ENCODE results near the gene USH2A.
"Not testable (repeated sequence)": the region's sequence is repeated elsewhere in the genome, so short reads cannot be mapped to it uniquely, and the experiment has no call there.

The USH2A gene

DNA sequence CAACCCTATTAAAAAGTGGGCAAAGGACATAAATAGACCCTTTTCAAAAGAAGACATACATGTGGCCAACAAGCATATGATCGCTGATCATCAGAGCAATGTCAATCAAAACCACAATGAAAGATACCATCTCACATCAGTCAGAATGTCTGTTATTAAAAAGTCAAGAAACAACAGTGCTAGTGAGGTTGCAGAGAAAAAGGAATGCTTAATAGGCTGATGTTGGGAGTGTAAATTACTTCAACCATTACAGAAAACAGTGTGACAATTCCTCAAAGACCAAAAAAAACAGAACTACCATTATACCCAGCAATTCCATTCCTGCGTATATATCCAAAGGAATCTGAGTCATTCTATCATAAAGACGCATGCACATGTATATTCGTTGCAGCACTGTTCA, 13.2 kb downstream of the USH2A start:
- no peak for DNase-seq (ENCODE audit: low read depth, low spot score)

GRCh38 chr1:216390956-216391355, 32.3 kb downstream of the USH2A start:
- no peak for DNase-seq (ENCODE audit: low read depth, low spot score)

DNA sequence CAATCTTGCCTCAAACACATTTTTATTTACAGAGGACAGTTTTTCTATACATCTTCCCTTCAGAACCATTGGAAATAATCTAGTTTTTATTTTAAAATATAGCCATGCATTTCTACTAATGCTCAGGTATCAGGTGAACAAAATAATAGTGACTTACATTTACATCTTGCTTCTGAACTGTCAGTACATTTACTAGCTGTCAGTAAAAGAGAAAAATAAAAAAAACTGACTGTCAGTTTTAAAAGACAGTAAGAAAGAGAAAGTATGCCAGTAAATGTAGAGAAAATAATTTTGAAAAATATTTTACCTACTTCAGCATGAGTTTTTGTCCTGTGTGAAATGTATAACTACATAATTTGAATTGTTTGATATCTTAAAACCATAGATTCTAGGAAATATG, 33.5 kb downstream of the USH2A start:
- DNase-seq (ENCODE audit: low read depth, low spot score): no peak

GRCh38 chr1:216388558-216388957, 34.7 kb downstream of the USH2A start:
- no peak for DNase-seq (ENCODE audit: low read depth, low spot score)

DNA sequence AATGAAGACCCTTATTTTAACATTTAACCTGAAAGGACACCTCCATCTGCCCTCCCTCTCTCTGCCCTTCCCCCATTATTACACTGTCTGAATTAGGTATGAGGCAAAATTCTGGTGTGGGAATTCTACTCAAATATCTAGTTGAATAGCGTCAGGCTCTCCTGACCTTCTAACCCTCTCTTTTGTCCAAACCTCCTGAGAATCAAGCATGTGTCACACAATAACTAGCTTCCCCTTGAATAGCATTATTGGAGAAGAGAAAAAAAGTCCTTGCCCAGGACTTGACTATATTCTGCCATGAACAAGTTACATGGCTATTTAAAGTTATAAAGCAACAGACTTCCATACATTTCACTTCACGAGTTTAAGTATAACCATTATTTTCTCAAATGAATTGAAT, 35.5 kb downstream of the USH2A start:
- no peak for DNase-seq (ENCODE audit: low read depth, low spot score)

DNA sequence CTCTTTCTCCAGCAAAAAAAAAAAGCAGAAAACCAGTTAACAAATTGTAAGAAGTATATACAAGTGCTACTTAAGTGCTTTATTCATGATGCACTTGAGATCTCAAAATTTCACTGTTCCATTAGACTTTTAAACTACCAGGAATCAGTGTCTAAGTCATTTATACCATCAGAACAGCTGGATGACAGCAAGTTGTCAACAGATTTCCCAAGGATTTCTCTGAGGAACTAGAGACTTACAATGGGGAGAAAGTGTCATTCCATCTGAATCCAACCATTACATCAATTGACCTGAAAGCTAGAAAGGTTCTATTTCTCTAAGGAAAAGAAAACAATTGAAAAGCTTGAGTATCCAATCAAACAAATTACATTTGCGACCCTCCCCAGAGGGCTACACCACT, 43.8 kb downstream of the USH2A start:
- no peak for DNase-seq (ENCODE audit: low read depth, low spot score)

- no peak for DNase-seq (ENCODE audit: low read depth, low spot score)
Measured at GRCh38 chr1:216368249-216368648, 55.0 kb downstream of the USH2A start.

DNA sequence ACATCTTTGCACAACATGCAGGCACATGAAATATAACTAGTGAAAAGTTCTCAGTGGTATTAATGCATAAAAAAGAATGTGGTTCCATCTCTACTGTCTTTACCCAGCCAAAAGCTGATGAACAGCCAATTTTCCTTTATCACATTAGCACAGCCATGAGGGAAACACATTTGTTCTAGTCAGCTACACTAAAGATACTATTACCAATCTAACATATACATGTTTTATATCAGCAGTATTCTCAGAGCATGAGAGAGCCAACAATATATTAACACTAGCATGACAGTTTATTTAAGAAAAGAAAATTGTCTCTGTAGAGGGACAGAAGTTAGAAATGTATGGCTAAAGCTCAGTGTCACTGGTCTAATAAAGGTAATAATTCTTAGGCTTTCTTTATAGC, 56.3 kb downstream of the USH2A start:
- DNase-seq (ENCODE audit: low read depth, low spot score): no peak

DNA sequence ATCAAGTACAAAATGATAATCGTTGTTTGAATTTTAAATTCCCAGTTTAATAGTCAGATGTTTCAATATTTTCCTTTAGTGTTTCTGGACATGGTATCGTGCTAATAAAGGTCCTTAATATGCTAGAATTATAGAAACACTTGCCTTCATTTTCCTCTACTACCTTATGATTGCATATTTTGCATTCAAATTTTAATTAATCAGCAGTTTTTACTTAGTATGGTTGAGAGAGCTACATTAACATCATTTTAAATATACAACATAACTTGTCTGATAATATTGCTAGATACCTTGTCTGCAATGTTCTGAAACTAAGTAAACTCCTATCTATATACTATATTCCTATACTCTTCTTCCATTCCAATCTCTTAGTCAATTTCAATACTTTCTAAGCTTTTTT, 66.3 kb downstream of the USH2A start:
- no peak for DNase-seq (ENCODE audit: low read depth, low spot score)

- DNase-seq (ENCODE audit: low read depth, low spot score): no peak
Measured at GRCh38 chr1:216350186-216350585, 73.1 kb downstream of the USH2A start.

- DNase-seq (ENCODE audit: low read depth, low spot score): no peak
Measured at GRCh38 chr1:216346526-216346925, 76.7 kb downstream of the USH2A start.

- not testable (repeated sequence) for DNase-seq (ENCODE audit: low read depth, low spot score)
Measured at GRCh38 chr1:216340542-216340941, 82.7 kb downstream of the USH2A start.

DNA sequence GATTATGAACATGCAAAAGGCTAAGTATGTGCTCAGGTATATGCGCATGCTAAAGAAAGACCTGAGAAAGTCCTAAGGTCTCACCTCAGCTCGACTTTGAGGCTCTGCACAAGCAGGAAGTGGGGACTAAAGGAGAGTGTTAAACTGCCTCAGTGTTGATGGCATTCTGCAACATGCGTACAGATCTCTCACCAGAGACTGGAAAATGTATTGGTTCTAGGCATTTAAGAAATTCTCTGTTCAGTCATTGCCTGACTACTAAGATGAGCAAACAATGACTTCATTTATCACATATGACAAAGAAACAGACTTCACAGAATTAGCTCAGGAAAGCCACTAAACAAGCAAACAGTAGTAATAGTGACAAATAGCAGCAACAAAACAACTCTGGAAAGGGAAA, 90.8 kb downstream of the USH2A start:
- DNase-seq (ENCODE audit: low read depth, low spot score): no peak

DNA sequence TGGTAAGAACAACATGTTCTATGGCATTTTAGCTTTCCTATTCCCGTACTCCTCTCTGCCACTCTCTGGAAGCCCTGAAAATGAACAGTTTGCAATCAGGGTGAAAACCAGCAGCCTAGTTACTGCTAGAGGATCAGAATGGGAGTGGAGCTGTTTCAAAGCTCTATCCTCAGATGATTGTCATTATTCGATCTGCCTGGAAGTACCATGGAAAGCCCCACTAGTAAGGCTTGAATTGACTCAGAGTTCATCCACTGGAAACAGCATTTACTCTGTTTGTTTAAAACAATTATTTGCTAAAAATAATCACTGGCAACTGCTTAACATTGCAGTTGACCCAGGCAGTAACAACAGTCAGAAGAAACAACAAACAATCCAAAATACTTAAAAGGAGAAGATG, 91.2 kb downstream of the USH2A start:
- no peak for DNase-seq (ENCODE audit: low read depth, low spot score)

DNA sequence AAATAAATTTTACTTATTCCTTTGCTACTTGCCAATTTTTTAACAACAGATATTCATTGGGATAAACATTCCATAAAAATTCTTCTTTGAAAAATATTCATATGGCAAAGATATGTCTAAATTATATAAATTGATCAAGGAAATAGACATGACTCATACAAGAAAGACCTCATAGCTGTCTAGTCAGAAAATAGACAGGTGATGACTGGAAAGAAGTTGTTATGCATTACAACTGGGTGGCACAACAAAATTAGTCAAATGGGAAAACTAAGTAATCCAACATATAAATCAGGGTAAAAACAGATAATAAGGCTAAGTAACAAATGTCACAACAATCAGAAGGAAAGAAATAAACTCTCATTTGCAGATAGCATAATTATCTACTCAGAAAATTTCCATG, 92.0 kb downstream of the USH2A start:
- no peak for DNase-seq (ENCODE audit: low read depth, low spot score)

DNA sequence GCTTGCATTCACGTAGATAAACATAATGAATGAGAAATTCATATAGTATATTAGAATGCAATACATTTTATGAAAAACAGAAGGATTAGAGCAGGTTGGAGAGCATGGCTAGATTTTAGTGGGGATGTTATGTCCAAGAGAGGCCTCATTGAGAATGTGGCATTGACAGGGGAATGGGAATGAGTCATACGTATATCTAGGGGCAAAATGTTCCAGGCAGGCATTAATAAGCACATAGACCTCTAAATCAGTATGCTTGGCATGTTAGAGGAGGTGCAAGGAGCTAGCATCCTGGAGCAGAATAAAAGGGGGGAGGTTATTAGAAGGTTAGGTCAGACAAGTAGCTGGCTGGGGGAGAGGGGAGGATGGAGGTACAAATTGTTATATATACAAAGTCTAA, 93.0 kb downstream of the USH2A start:
- DNase-seq (ENCODE audit: low read depth, low spot score): no peak

- DNase-seq (ENCODE audit: low read depth, low spot score): no peak
Measured at GRCh38 chr1:216325946-216326345, 97.3 kb downstream of the USH2A start.

DNA sequence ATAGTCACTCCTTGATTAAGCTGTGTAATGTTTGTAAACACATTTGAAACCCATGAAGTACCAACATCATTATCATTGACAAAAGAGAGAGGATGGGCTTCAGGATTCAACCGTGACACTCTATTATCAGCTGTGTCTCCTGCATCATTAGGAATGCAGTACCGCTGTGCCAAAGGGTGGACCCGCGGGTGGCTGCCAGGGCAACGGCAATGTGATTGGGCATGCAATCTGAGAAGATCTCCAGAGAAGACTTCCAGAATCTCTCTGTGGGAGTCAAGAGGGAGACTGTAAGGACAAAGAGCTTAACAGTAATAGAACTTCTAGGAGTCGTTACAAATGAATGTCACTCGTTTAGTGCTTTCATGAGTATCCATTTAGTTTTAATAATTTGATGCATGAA, 97.9 kb downstream of the USH2A start:
- no peak for DNase-seq (ENCODE audit: low read depth, low spot score)

DNA sequence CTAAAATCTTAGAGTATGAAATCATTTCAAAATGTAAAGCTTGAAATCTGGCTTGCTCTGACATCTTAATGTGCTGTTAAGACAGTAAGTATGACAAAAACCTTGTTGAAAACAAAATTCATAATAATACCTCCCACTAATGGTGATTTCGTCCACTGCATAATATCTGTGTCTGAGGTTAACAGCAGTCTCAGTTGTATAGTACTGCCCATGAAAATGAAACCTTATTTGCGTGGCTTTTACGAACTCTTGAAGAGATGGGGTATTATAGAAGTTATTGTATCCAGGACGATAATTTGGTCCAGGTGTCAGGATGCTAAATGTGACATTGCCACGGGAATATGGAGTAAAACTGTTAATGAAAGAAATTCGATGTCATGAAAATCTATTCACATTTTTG, 99.9 kb downstream of the USH2A start:
- DNase-seq (ENCODE audit: low read depth, low spot score): no peak

DNA sequence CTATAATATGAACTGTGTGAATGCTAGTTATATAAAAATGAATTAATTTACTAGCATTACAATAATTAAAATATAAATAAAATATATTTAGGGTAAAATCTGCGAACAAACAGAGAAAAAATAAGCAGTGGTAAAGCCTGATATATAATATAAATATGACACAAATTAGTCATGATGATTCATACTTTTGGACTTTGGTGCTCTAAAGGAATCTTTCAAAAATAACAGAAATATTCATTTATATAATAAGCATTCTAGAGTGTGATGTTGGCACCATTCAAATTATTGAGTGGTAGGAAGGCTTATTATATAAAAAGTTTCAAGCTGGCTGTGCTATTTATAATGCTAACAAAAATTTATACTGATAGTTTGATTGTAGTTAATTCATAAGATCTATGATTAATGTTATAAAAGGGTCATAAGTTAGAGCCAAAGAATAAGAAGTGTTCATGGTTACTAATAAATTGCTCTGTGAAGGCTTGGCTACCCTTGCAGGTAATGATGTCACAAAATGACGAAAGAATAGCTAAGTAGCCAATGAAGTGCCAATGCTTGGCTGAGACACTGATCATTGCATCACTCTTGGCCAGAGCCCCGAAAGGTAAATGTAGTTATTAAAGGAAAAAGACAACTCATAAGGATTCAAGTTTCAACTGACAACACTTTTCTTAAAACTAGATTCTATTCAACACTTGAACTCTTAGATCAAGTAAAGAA, 108.7 kb downstream of the USH2A start:
- DNase-seq (ENCODE audit: low read depth, low spot score): no peak

- DNase-seq (ENCODE audit: low read depth, low spot score): no peak
Measured at GRCh38 chr1:216310776-216311175, 112.5 kb downstream of the USH2A start.

GRCh38 chr1:216306830-216307229, 116.4 kb downstream of the USH2A start:
- no peak for DNase-seq (ENCODE audit: low read depth, low spot score)

- no peak for DNase-seq (ENCODE audit: low read depth, low spot score)
Measured at GRCh38 chr1:216303690-216304089, 119.6 kb downstream of the USH2A start.

DNA sequence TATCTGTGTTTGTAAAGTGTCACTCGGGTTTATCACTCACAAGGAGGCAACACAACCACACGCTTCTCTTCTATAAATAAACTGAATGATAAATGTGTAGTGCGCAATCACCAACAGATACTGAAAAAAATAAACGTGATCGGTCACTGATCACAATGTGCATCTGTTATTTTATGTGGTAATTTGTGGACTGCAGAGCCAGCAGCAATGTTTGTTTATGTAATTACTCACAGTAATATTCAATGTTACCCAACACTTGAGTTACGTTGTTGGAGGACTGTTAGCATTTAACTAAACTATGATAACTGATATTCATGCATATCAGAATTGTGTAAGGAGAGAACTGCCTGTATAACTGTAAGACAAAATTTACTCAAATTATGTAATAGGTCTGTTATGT, 129.6 kb downstream of the USH2A start:
- no peak for DNase-seq (ENCODE audit: low read depth, low spot score)
